ENCODE results near the gene TMEM267.
"Not testable (repeated sequence)": the region's sequence is repeated elsewhere in the genome, so short reads cannot be mapped to it uniquely, and the experiment has no call there.

TMEM267 gene

GRCh38 chr5:43456556-43456955 lies 27.1 kb downstream of the TMEM267 start:
- H3K4me3 ChIP-seq (ENCODE audit: low read depth, low read length): no peak overlapping the region
- peak; percentile 66 for DNase-seq (ENCODE audit: low read depth)
- no peak for TF ChIP-seq CTCF (IDR thresholded peaks at IDR 0.05; ENCODE audit: control insufficient read depth, extremely low read depth, insufficient read depth)

- DNase-seq (ENCODE audit: low read depth): not testable (repeated sequence)
These were observed 42.1 kb downstream of the TMEM267 start for GRCh38 chr5:43441575-43441974.

GRCh38 chr5:43437062-43437660 lies 46.5 kb downstream of the TMEM267 start:
- no peak for TF ChIP-seq CTCF (IDR thresholded peaks at IDR 0.05; ENCODE audit: control insufficient read depth, extremely low read depth, insufficient read depth)
- no peak overlapping the region for H3K4me3 ChIP-seq (ENCODE audit: low read depth, low read length)

More at GRCh38 chr5:43441575-43441974, 42.1 kb downstream of the TMEM267 start:
- not testable (repeated sequence) for H3K4me3 ChIP-seq (ENCODE audit: low read depth, low read length)

GRCh38 chr5:43433382-43433781 lies 50.3 kb downstream of the TMEM267 start:
- TF ChIP-seq CTCF (IDR thresholded peaks at IDR 0.05; ENCODE audit: control insufficient read depth, extremely low read depth, insufficient read depth): no peak
- no peak for DNase-seq (ENCODE audit: low read depth)

More at GRCh38 chr5:43437062-43437660, 46.5 kb downstream of the TMEM267 start:
- no peak for DNase-seq (ENCODE audit: low read depth)

GRCh38 chr5:43432486-43433375 lies 50.9 kb downstream of the TMEM267 start:
- DNase-seq (ENCODE audit: low read depth): peak; percentile 64
- H3K4me3 ChIP-seq (ENCODE audit: low read depth, low read length): no peak overlapping the region
- TF ChIP-seq CTCF (IDR thresholded peaks at IDR 0.05; ENCODE audit: control insufficient read depth, extremely low read depth, insufficient read depth): no peak

More at GRCh38 chr5:43433382-43433781, 50.3 kb downstream of the TMEM267 start:
- H3K4me3 ChIP-seq (ENCODE audit: low read depth, low read length): no peak overlapping the region

GRCh38 chr5:43429706-43430105 lies 54.0 kb downstream of the TMEM267 start:
- H3K4me3 ChIP-seq (ENCODE audit: low read depth, low read length): no peak overlapping the region
- no peak for TF ChIP-seq CTCF (IDR thresholded peaks at IDR 0.05; ENCODE audit: control insufficient read depth, extremely low read depth, insufficient read depth)
- DNase-seq (ENCODE audit: low read depth): no peak

GRCh38 chr5:43429016-43429415 lies 54.6 kb downstream of the TMEM267 start:
- TF ChIP-seq CTCF (IDR thresholded peaks at IDR 0.05; ENCODE audit: control insufficient read depth, extremely low read depth, insufficient read depth): no peak
- DNase-seq (ENCODE audit: low read depth): no peak
- H3K4me3 ChIP-seq (ENCODE audit: low read depth, low read length): no peak overlapping the region
